H9 (cell line): ENCODE results near the gene XRCC2. TPM values are rescaled to one million over a fixed set of nuclear protein-coding genes. Genes with fewer than 3 reads are reported as not detected.
"Not testable (repeated sequence)": the region's sequence is repeated elsewhere in the genome, so short reads cannot be mapped to it uniquely, and the experiment has no call there.

Experiments
- DNase-seq: peaks from one replicate; pipeline ENCODE4 v3.0.0-alpha.2; 2017
- H2AFZ ChIP-seq: one replicate; pipeline ENCODE4 v1.6.1; 2013; ENCODE audit warnings: mild to moderate bottlenecking, low read length, control low read depth, moderate library complexity
- H2AK5ac ChIP-seq: 2 replicates; pipeline ENCODE4 v1.6.1; 2013; ENCODE audit warnings: low read length, control low read depth, mixed read lengths; ENCODE audit not compliant: insufficient read length
- H2BK120ac ChIP-seq: one replicate; pipeline ENCODE4 v1.6.1; 2013; ENCODE audit warnings: low read depth, mild to moderate bottlenecking, low read length, control low read depth, inconsistent platforms; ENCODE audit not compliant: poor library complexity, severe bottlenecking
- H2BK12ac ChIP-seq: 2 replicates; pipeline ENCODE4 v1.6.1; 2013; ENCODE audit warnings: low read length, control low read depth, mixed read lengths, low read depth; ENCODE audit not compliant: insufficient read length
- H2BK15ac ChIP-seq: 2 replicates; pipeline ENCODE4 v1.6.1; 2013; ENCODE audit warnings: low read depth, low read length, control low read depth
- H2BK20ac ChIP-seq: one replicate; pipeline ENCODE4 v1.6.1; 2013; ENCODE audit warnings: low read depth, mild to moderate bottlenecking, low read length, control low read depth, inconsistent platforms; ENCODE audit not compliant: poor library complexity, severe bottlenecking
- H2BK5ac ChIP-seq: 2 replicates; pipeline ENCODE4 v1.6.1; 2013; ENCODE audit warnings: low read length, control low read depth, mixed read lengths; ENCODE audit not compliant: insufficient read length
- H3K14ac ChIP-seq: 2 replicates; pipeline ENCODE4 v1.6.1; 2013; ENCODE audit warnings: low read length, control low read depth; ENCODE audit not compliant: insufficient read depth
- H3K18ac ChIP-seq: 2 replicates; pipeline ENCODE4 v1.6.1; 2013; ENCODE audit warnings: low read depth, mild to moderate bottlenecking, mixed read lengths, low read length, control low read depth; ENCODE audit not compliant: insufficient read length
- H3K23ac ChIP-seq: 2 replicates; pipeline ENCODE4 v1.6.1; 2013; ENCODE audit warnings: low read length, control low read depth, mixed read lengths, low read depth; ENCODE audit not compliant: insufficient read length
- H3K23me2 ChIP-seq: 2 replicates; pipeline ENCODE4 v1.6.1; 2013; ENCODE audit warnings: low read depth, mild to moderate bottlenecking, mixed read lengths, low read length, control low read depth; ENCODE audit not compliant: insufficient read length, poor library complexity, severe bottlenecking
- H3K27ac ChIP-seq: 2 replicates; pipeline ENCODE4 v1.5.1; 2013; ENCODE audit warnings: low read length, control low read depth, mixed read lengths, low read depth; ENCODE audit not compliant: insufficient read length
- H3K27me3 ChIP-seq: 2 replicates; pipeline ENCODE4 v1.6.1; 2013; ENCODE audit warnings: low read length, control low read depth, inconsistent platforms; ENCODE audit not compliant: insufficient read depth
- H3K4ac ChIP-seq: 2 replicates; pipeline ENCODE4 v1.6.1; 2013; ENCODE audit warnings: low read depth, mild to moderate bottlenecking, control low read depth, inconsistent platforms, low read length, moderate library complexity
- H3K4me1 ChIP-seq: 2 replicates; pipeline ENCODE4 v1.6.1; 2013; ENCODE audit warnings: low read length, control low read depth, inconsistent platforms; ENCODE audit not compliant: insufficient read depth
- H3K4me2 ChIP-seq: 2 replicates; pipeline ENCODE4 v1.6.1; 2013; ENCODE audit warnings: low read length, control low read depth, mixed read lengths; ENCODE audit not compliant: insufficient read length, insufficient read depth
- H3K56ac ChIP-seq: 2 replicates; pipeline ENCODE4 v1.6.1; 2013; ENCODE audit warnings: low read depth, mild to moderate bottlenecking, mixed read lengths, low read length, control low read depth; ENCODE audit not compliant: insufficient read length
- H3K79me1 ChIP-seq: 2 replicates; pipeline ENCODE4 v1.6.1; 2013; ENCODE audit warnings: low read depth, mild to moderate bottlenecking, moderate library complexity, low read length, control low read depth, inconsistent platforms; ENCODE audit not compliant: insufficient read depth, poor library complexity, severe bottlenecking
- H3K79me2 ChIP-seq: 2 replicates; pipeline ENCODE4 v1.6.1; 2013; ENCODE audit warnings: low read length, control low read depth, inconsistent platforms; ENCODE audit not compliant: insufficient read depth
- H3K9ac ChIP-seq: 2 replicates; pipeline ENCODE4 v1.6.1; 2013; ENCODE audit warnings: low read length, control low read depth, mixed read lengths; ENCODE audit not compliant: insufficient read length; ENCODE audit errors: extremely low read depth
- H3K9me3 ChIP-seq: one replicate; pipeline ENCODE4 v1.6.1; 2013; ENCODE audit warnings: low read depth, low read length, inconsistent platforms; ENCODE audit not compliant: control insufficient read depth
- H3T11ph ChIP-seq: one replicate; pipeline ENCODE4 v1.6.1; 2013; ENCODE audit warnings: mild to moderate bottlenecking, low read length, control low read depth, inconsistent platforms
- H4K20me1 ChIP-seq: one replicate; pipeline ENCODE4 v1.6.1; 2013; ENCODE audit not compliant: control insufficient read depth, insufficient read length, insufficient read depth
- H4K5ac ChIP-seq: 2 replicates; pipeline ENCODE4 v1.6.1; 2013; ENCODE audit warnings: low read depth, mild to moderate bottlenecking, mixed read lengths, low read length, control low read depth; ENCODE audit not compliant: insufficient read length
- H4K8ac ChIP-seq: replicated peaks from 2 replicates; pipeline ENCODE4 v1.6.1; 2013; ENCODE audit warnings: low read length, control low read depth, mixed read lengths, low read depth; ENCODE audit not compliant: insufficient read length
- H4K91ac ChIP-seq: 2 replicates; pipeline ENCODE4 v1.6.1; 2013; ENCODE audit warnings: low read depth, mild to moderate bottlenecking, moderate library complexity, mixed read lengths, low read length, control low read depth; ENCODE audit not compliant: insufficient read length
- H3K27ac Mint-ChIP-seq, 3 experiments: 2 replicates in 2 of 3; 3 replicates in 1 of 3; pipeline ENCODE4 v1.8.0; 2020 to 2021; ENCODE audit warnings: mixed read lengths in 3 of 3, mild to moderate bottlenecking in 1 of 3, moderate library complexity in 1 of 3
- H3K27me3 Mint-ChIP-seq: 2 replicates; pipeline ENCODE4 v1.8.0; 2021; ENCODE audit warnings: low read depth, mild to moderate bottlenecking, moderate library complexity, mixed read lengths
- H3K36me3 Mint-ChIP-seq, 3 experiments: 2 replicates in 2 of 3; 3 replicates in 1 of 3; pipeline ENCODE4 v1.8.0; 2020 to 2021; ENCODE audit warnings: low read depth in 3 of 3, mixed read lengths in 3 of 3; ENCODE audit not compliant: insufficient read depth in 1 of 3
- H3K4me1 Mint-ChIP-seq, 2 experiments: 2 replicates each; pipeline ENCODE4 v1.8.0; 2020; ENCODE audit warnings: mixed read lengths in 2 of 2
- H3K4me3 Mint-ChIP-seq, 2 experiments: 2 replicates in 1 of 2; 3 replicates in 1 of 2; pipeline ENCODE4 v1.8.0; 2020 to 2021; ENCODE audit warnings: mild to moderate bottlenecking in 2 of 2, mixed read lengths in 2 of 2, moderate library complexity in 1 of 2
- H3K9me3 Mint-ChIP-seq, 2 experiments: 2 replicates in 1 of 2; 3 replicates in 1 of 2; pipeline ENCODE4 v1.8.0; 2020; ENCODE audit warnings: mild to moderate bottlenecking in 2 of 2, mixed read lengths in 2 of 2, moderate library complexity in 1 of 2
- WGBS: extraction: QIAGEN DNeasy Blood & Tissue Kit; methylation state at CpG from one replicate; pipeline ENCODE4 v1.1.7; 2013; ENCODE audit warnings: missing lambda C conversion rate, low lambda C conversion rate, mixed read lengths; ENCODE audit not compliant: insufficient read length; ENCODE audit errors: extremely low coverage; 5-methylcytosine and 5-hydroxymethylcytosine counted together
- total RNA-seq: library from RNA; stranded (reverse); gene quantifications from 2 replicates; pipeline ENCODE4 v1.2.1, GENCODE V29; 2021

Gene XRCC2
- total RNA-seq, 1 experiment from 2014 or later = 22.8 TPM

DNA sequence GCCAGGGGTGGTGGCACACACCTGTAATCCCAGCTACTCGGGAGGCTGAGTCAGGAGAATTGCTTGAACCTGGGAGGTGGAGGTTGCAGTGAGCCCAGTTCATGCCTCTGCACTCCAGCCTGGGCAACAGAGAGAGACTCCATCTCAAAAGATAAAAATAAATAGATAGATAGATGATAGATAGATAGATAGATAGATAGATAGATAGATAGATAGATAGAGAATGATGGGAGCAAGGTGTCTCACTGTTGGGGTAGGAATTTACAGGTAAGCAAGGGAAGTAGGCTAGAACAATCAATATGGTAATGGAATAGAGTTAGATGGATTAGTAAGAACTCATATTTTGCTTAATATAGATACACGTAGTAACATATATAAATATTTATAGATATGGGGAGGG is 16.3 kb upstream of the XRCC2 start:
- not testable (repeated sequence) for H3K9me3 Mint-ChIP-seq, H3K27ac ChIP-seq, DNase-seq, H3K27me3 Mint-ChIP-seq, H3K9me3 ChIP-seq, H4K20me1 ChIP-seq, H2AFZ ChIP-seq, H2BK15ac ChIP-seq, H3K4me2 ChIP-seq, H3T11ph ChIP-seq, H2BK20ac ChIP-seq, H3K4me1 ChIP-seq, H3K4me3 Mint-ChIP-seq, H3K79me1 ChIP-seq, H4K5ac ChIP-seq, H3K27me3 ChIP-seq, H3K79me2 ChIP-seq, H3K56ac ChIP-seq, H4K8ac ChIP-seq, H2BK5ac ChIP-seq, H3K36me3 Mint-ChIP-seq, H3K18ac ChIP-seq, H3K9ac ChIP-seq, H2AK5ac ChIP-seq, H3K23me2 ChIP-seq, H3K14ac ChIP-seq, H3K4ac ChIP-seq, H3K4me1 Mint-ChIP-seq, H3K23ac ChIP-seq, H2BK12ac ChIP-seq, H2BK120ac ChIP-seq, H3K27ac Mint-ChIP-seq, H4K91ac ChIP-seq
- WGBS = no CpG with 5 or more reads among the region's 2 CpGs
